ENCODE data around the gene ARHGAP22. TPM values are rescaled to one million over a fixed set of nuclear protein-coding genes. Genes with fewer than 3 reads are reported as not detected.

Gene ARHGAP22
- total RNA-seq, 3 donors from 2014 or later = 2.6 to 8.2 (median 4.8) TPM

DNA sequence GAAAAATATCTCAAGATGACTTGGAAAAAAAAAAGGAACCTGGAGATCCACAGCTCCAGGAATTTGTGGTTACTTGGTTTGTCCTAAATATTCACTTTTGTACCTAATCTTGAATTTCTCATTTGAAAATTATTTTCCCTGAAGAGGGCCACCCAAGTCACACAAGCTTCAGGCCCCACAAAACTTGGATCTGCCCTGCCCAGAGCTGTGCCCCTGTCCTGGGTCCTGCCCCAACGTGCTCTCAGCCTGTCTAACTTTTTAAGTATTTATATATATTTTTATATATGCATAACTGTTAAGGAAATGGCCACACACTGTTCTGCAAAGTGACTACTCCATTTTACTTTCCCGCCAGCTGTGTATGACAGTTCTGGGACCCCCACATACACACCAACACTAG lies 123.5 kb downstream of the ARHGAP22 start:
- H3K4me1 ChIP-seq = no peaks in the 10 kb centered on the region
- no peak overlapping the region for H3K4me3 ChIP-seq
- no peaks in the 10 kb centered on the region for H3K27me3 ChIP-seq
- no peak for DNase-seq (ENCODE audit: low spot score in 2 of 2)
- no peaks in the 10 kb centered on the region for H3K9me3 ChIP-seq
- intact Hi-C loops (cut with DNase I; ENCODE audit: low total_unique reads) = no loop called here
- no peak overlapping the region for H3K27ac ChIP-seq
- H3K36me3 ChIP-seq = no peaks in the 10 kb centered on the region
- TF ChIP-seq POLR2A (IDR thresholded peaks at IDR 0.05) (no peak), POLR2AphosphoS5 (IDR thresholded peaks at IDR 0.05) (no peak), CTCF (IDR thresholded peaks at IDR 0.05) (no peak)

- intact Hi-C loops (cut with DNase I; ENCODE audit: low total_unique reads) = no loop called here
- no peaks in the 10 kb centered on the region for H3K4me1 ChIP-seq
- no peak for TF ChIP-seq CTCF (IDR thresholded peaks at IDR 0.05)
- TF ChIP-seq POLR2AphosphoS5 (IDR thresholded peaks at IDR 0.05) = no peak
- no peak for TF ChIP-seq POLR2A (IDR thresholded peaks at IDR 0.05)
- H3K27ac ChIP-seq = no peak overlapping the region
- no peaks in the 10 kb centered on the region for H3K27me3 ChIP-seq
- H3K4me3 ChIP-seq = no peak overlapping the region
- no peak for DNase-seq (ENCODE audit: low spot score in 2 of 2)
- no peaks in the 10 kb centered on the region for H3K9me3 ChIP-seq
- H3K36me3 ChIP-seq = no peaks in the 10 kb centered on the region
Observed at GRCh38 chr10:48480397-48481374, 124.2 kb downstream of the ARHGAP22 start.

DNA sequence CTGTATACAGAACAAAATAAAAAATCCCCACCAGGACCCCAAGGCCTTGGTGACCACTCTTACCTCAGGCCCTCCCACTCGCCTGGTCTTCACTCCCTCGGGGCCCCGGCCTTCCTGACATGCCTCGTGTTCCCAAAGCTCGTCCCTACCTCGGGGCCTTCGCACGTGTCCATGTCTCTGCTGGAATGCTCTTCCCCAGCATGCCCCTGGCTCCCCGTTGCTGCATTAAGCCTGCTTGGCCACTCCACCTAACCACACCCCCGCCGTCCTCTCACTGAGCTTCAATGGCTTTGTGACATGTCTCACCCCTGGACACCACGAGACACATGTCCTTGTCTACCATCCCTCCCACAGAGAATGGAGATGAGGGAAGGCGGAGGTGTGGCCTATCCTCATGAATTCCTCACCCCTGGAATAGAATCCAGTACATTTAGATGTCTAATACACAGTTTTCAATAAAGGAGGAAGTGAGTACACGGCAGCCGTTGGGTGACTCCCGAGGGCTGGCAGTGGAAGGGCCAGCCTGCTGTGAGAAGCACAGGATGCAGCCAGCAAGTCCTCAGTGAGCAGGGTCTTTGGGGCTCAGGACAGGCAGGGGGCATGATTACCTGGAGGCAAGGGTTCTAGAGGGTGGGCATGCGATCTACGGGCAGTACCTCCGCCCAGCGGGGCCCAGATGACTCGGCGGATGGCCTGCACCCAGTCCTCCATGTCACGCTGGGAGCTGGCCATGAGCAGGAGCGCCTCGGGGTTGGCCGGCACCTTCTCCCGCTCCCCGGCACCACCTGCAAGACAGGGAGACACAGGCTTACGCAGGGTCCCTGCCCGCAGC lies 125.7 kb downstream of the ARHGAP22 start:
- Histone ChIP-seq H3K4me1 (no peaks in the 10 kb centered on the region), H3K36me3 (no peaks in the 10 kb centered on the region), H3K27ac (no peak overlapping the region), H3K27me3 (no peaks in the 10 kb centered on the region), H3K4me3 (no peak overlapping the region), H3K9me3 (no peaks in the 10 kb centered on the region)
- no peak for TF ChIP-seq POLR2AphosphoS5 (IDR thresholded peaks at IDR 0.05)
- no peak for TF ChIP-seq CTCF (IDR thresholded peaks at IDR 0.05)
- TF ChIP-seq POLR2A (IDR thresholded peaks at IDR 0.05) = no peak
- intact Hi-C loops (cut with DNase I; ENCODE audit: low total_unique reads) = no loop called here
- no peak for DNase-seq (ENCODE audit: low spot score in 2 of 2)

- H3K4me3 ChIP-seq = no peak overlapping the region
- H3K27ac ChIP-seq = no peak overlapping the region
- H3K4me1 ChIP-seq = no peaks in the 10 kb centered on the region
- intact Hi-C loops (cut with DNase I; ENCODE audit: low total_unique reads) = no loop called here
- no peaks in the 10 kb centered on the region for H3K27me3 ChIP-seq
- H3K9me3 ChIP-seq = no peaks in the 10 kb centered on the region
- no peak for TF ChIP-seq POLR2A (IDR thresholded peaks at IDR 0.05)
- TF ChIP-seq CTCF (IDR thresholded peaks at IDR 0.05) = no peak
- H3K36me3 ChIP-seq = no peaks in the 10 kb centered on the region
- no peak for DNase-seq (ENCODE audit: low spot score in 2 of 2)
Observed at GRCh38 chr10:48478469-48478868, 126.4 kb downstream of the ARHGAP22 start.

- Histone ChIP-seq H3K9me3 (peaks cover 0 to 4% of the 10 kb centered on the region in 2 donors), H3K27ac (no peak overlapping the region), H3K4me1 (no peaks in the 10 kb centered on the region), H3K4me3 (no peak overlapping the region), H3K36me3 (no peaks in the 10 kb centered on the region), H3K27me3 (no peaks in the 10 kb centered on the region)
- no peak for DNase-seq (ENCODE audit: low spot score in 2 of 2)
- TF ChIP-seq POLR2AphosphoS5 (IDR thresholded peaks at IDR 0.05) (no peak), POLR2A (IDR thresholded peaks at IDR 0.05) (no peak), CTCF (IDR thresholded peaks at IDR 0.05) (no peak)
- intact Hi-C loops (cut with DNase I; ENCODE audit: low total_unique reads) = no loop called here
Observed at GRCh38 chr10:48477616-48478015, 127.3 kb downstream of the ARHGAP22 start.
